ENCODE measurements around the gene TSPAN16. TPM values are rescaled to one million over a fixed set of nuclear protein-coding genes. Genes with fewer than 3 reads are reported as not detected.

TSPAN16 gene
- total and polyA plus RNA-seq, 2 of the 13 experiments (the other 11 are each of a cell fraction or from before 2014, with no cell fraction given) = not detected

- no peak for TF ChIP-seq ZNF275 (CRISPR knock-in tag; IDR thresholded peaks at IDR 0.05; ENCODE audit: borderline replicate concordance)
- TF ChIP-seq, protein P1, sequence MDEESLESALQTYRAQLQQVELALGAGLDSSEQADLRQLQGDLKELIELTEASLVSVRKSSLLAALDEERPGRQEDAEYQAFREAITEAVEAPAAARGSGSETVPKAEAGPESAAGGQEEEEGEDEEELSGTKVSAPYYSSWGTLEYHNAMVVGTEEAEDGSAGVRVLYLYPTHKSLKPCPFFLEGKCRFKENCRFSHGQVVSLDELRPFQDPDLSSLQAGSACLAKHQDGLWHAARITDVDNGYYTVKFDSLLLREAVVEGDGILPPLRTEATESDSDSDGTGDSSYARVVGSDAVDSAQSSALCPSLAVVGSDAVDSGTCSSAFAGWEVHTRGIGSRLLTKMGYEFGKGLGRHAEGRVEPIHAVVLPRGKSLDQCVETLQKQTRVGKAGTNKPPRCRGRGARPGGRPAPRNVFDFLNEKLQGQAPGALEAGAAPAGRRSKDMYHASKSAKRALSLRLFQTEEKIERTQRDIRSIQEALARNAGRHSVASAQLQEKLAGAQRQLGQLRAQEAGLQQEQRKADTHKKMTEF (CRISPR knock-in tag; IDR thresholded peaks at IDR 0.05) = 0 out of 2 replicates have a peak, but pooled peaks have one; percentile 27
- TF ChIP-seq RARG (CRISPR knock-in tag; IDR thresholded peaks at IDR 0.05; ENCODE audit: low read depth) = no peak
- no peak for TF ChIP-seq TOE1 (CRISPR knock-in tag; IDR thresholded peaks at IDR 0.05)
- no peak for TF ChIP-seq BCL3 (CRISPR knock-in tag; IDR thresholded peaks at IDR 0.05)
- peak; percentile 91 for TF ChIP-seq RCOR2 (CRISPR knock-in tag; IDR thresholded peaks at IDR 0.05)
- TF ChIP-seq GABPB1 (CRISPR knock-in tag; IDR thresholded peaks at IDR 0.05) = 0 out of 2 replicates have a peak, but pooled peaks have one; percentile 15
- TF ChIP-seq ZNF713 (CRISPR knock-in tag; IDR thresholded peaks at IDR 0.05) = no peak
- TF ChIP-seq TSC22D2 (CRISPR knock-in tag; IDR thresholded peaks at IDR 0.05; ENCODE audit: borderline replicate concordance) = no peak
- TF ChIP-seq FLYWCH1 (CRISPR knock-in tag; IDR thresholded peaks at IDR 0.05) = no peak
- no peak for TF ChIP-seq ZNF3 (CRISPR knock-in tag; IDR thresholded peaks at IDR 0.05)
- TF ChIP-seq GFI1 (CRISPR knock-in tag; IDR thresholded peaks at IDR 0.05; ENCODE audit: borderline replicate concordance) = no peak
- no peak for TF ChIP-seq ZC3H4 (CRISPR knock-in tag; IDR thresholded peaks at IDR 0.05; ENCODE audit: borderline replicate concordance)
- no peak for TF ChIP-seq CENPBD1 (CRISPR knock-in tag; IDR thresholded peaks at IDR 0.05; ENCODE audit: borderline replicate concordance, low read depth)
- TF ChIP-seq ZMYM2 (CRISPR knock-in tag; IDR thresholded peaks at IDR 0.05) = peak; percentile 80; the same call in 1 of the 2 replicates
- TF ChIP-seq, protein P2, sequence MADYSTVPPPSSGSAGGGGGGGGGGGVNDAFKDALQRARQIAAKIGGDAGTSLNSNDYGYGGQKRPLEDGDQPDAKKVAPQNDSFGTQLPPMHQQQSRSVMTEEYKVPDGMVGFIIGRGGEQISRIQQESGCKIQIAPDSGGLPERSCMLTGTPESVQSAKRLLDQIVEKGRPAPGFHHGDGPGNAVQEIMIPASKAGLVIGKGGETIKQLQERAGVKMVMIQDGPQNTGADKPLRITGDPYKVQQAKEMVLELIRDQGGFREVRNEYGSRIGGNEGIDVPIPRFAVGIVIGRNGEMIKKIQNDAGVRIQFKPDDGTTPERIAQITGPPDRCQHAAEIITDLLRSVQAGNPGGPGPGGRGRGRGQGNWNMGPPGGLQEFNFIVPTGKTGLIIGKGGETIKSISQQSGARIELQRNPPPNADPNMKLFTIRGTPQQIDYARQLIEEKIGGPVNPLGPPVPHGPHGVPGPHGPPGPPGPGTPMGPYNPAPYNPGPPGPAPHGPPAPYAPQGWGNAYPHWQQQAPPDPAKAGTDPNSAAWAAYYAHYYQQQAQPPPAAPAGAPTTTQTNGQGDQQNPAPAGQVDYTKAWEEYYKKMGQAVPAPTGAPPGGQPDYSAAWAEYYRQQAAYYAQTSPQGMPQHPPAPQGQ (CRISPR knock-in tag; IDR thresholded peaks at IDR 0.05; ENCODE audit: borderline replicate concordance) = no peak
- TF ChIP-seq TBP (CRISPR knock-in tag; IDR thresholded peaks at IDR 0.05) = no peak
- TF ChIP-seq ZNF138 (CRISPR knock-in tag; IDR thresholded peaks at IDR 0.05; ENCODE audit: low read depth) = no peak
- TF ChIP-seq ZNF580 (CRISPR knock-in tag; IDR thresholded peaks at IDR 0.05; ENCODE audit: borderline replicate concordance, low read depth) = peak; percentile 66; the same call in 1 of the 2 replicates
- peak; percentile 99 for TF ChIP-seq ZNF629 (CRISPR knock-in tag; conservative IDR thresholded peaks at IDR 0.05)
- TF ChIP-seq THAP11 (CRISPR knock-in tag; IDR thresholded peaks at IDR 0.05) = no peak
- no peak for TF ChIP-seq ZFP1 (CRISPR knock-in tag; IDR thresholded peaks at IDR 0.05)
- TF ChIP-seq ZNF10 (CRISPR knock-in tag; IDR thresholded peaks at IDR 0.05; ENCODE audit: borderline replicate concordance, low read depth) = no peak
Observed at GRCh38 chr19:11268783-11269267, 27.1 kb upstream of the TSPAN16 start (continued).
